Thyroid gland (tissue), 4 donors: ENCODE results near the gene GDPD1. TPM values are rescaled to one million over a fixed set of nuclear protein-coding genes. Genes with fewer than 3 reads are reported as not detected.

Experiments used
- DNase-seq, 2 donors: peaks; one replicate each; pipeline ENCODE4 v3.0.0-alpha.2; 2019
- H3K27ac ChIP-seq, 3 donors: fragments of 200-600 bp; sonication (generic); 1 replicate in 2 of 3; 2 replicates in 1 of 3; pipeline ENCODE4 v1.5.1; 2016 to 2019; ENCODE audit warnings: mild to moderate bottlenecking in 1 of 3, moderate library complexity in 1 of 3
- H3K27me3 ChIP-seq: fragments of 200-600 bp; sonication (generic); one replicate; pipeline ENCODE4 v1.5.1; 2019
- H3K36me3 ChIP-seq, 2 donors: fragments of 200-600 bp; sonication (generic); one replicate each; pipeline ENCODE4 v1.5.1; 2016 to 2019
- H3K4me1 ChIP-seq, 2 donors: fragments of 200-600 bp; sonication (generic); one replicate each; pipeline ENCODE4 v1.5.1; 2017 to 2019
- H3K4me3 ChIP-seq, 3 donors: fragments of 200-600 bp; sonication (generic); replicated peaks in 1 of 3; 1 replicate in 2 of 3; 2 replicates in 1 of 3; pipeline ENCODE4 v1.5.1; 2016; ENCODE audit warnings: mild to moderate bottlenecking in 1 of 3
- H3K9me3 ChIP-seq: fragments of 200-600 bp; sonication (generic); one replicate; pipeline ENCODE4 v1.5.1; 2017
- CTCF ChIP-seq, 6 experiments: fragments of 200-600 bp in 3 of 6; fragments of 450-650 bp in 3 of 6; sonication (generic) in 3 of 6; IDR thresholded peaks; one replicate each; pipeline ENCODE4 v1.5.1; 2016 to 2019; ENCODE audit warnings: antibody characterized with exemption in 6 of 6, mild to moderate bottlenecking in 2 of 6, inconsistent platforms in 1 of 6, moderate library complexity in 1 of 6
- POLR2A ChIP-seq, 2 donors: fragments of 450-650 bp; IDR thresholded peaks; one replicate each; pipeline ENCODE4 v1.6.1; 2017; ENCODE audit warnings: antibody characterized with exemption in 2 of 2, mild to moderate bottlenecking in 2 of 2, moderate library complexity in 1 of 2
- WGBS, 2 donors: methylation state at CpG; one replicate each; pipeline ENCODE4 v1.1.5; 2017; 5-methylcytosine and 5-hydroxymethylcytosine counted together
- intact Hi-C: fragments of 100-400 bp; cut with DNase I; formaldehyde crosslinking; loops from one replicate; pipeline ENCODE4 v1.15.1; 2023
- total RNA-seq, 4 donors: library from RNA; depleted of rRNA; stranded (reverse); fragments of >200 nt; gene quantifications; one replicate each; pipeline ENCODE4 v1.2.3, GENCODE V29; 2016

The GDPD1 gene
- total RNA-seq, 4 donors from 2014 or later, result 1.0 to 3.7 (median 3.5) TPM

- TF ChIP-seq CTCF (IDR thresholded peaks at IDR 0.05), result no peak
- no peak for TF ChIP-seq POLR2A (IDR thresholded peaks at IDR 0.05)
- H3K9me3 ChIP-seq, result no peaks in the 10 kb centered on the region
- no peaks in the 10 kb centered on the region for H3K27me3 ChIP-seq
- H3K36me3 ChIP-seq, result no peaks in the 10 kb centered on the region
- H3K4me1 ChIP-seq, result no peaks in the 10 kb centered on the region
- DNase-seq, result no peak
- 89 to 93% methylated on average over 4 of the region's 4 CpGs for WGBS, 2 donors
- intact Hi-C loops, result no loop called here
- no peak overlapping the region for H3K27ac ChIP-seq
- no peak overlapping the region for H3K4me3 ChIP-seq
Observed at GRCh38 chr17:59277031-59277430, 56.7 kb downstream of the GDPD1 start.

GRCh38 chr17:59278406-59278805 is 58.1 kb downstream of the GDPD1 start:
- TF ChIP-seq POLR2A (IDR thresholded peaks at IDR 0.05), result no peak
- no peak for TF ChIP-seq CTCF (IDR thresholded peaks at IDR 0.05)
- no peaks in the 10 kb centered on the region for H3K27me3 ChIP-seq
- H3K4me1 ChIP-seq, result no peaks in the 10 kb centered on the region
- DNase-seq, result no peak
- no peak overlapping the region for H3K27ac ChIP-seq
- H3K36me3 ChIP-seq, result no peaks in the 10 kb centered on the region
- no peak overlapping the region for H3K4me3 ChIP-seq
- intact Hi-C loops, result no loop called here
- 89% methylated on average over 4 of the region's 4 CpGs for WGBS, 2 donors
- H3K9me3 ChIP-seq, result no peaks in the 10 kb centered on the region

GRCh38 chr17:59284317-59284716 is 64.0 kb downstream of the GDPD1 start:
- Histone ChIP-seq H3K4me1 (peaks cover 0 to 5% of the 10 kb centered on the region in 2 donors), H3K4me3 (no peak overlapping the region), H3K9me3 (no peaks in the 10 kb centered on the region), H3K36me3 (no peaks in the 10 kb centered on the region), H3K27me3 (no peaks in the 10 kb centered on the region), H3K27ac (peak overlapping the region in 1 of 3 donors; percentile 24)
- 38 to 54% methylated on average over 4 of the region's 4 CpGs for WGBS, 2 donors
- intact Hi-C loops, result no loop called here
- TF ChIP-seq POLR2A (IDR thresholded peaks at IDR 0.05) (no peak), CTCF (IDR thresholded peaks at IDR 0.05) (no peak)
- no peak for DNase-seq

GRCh38 chr17:59287452-59287851 is 67.1 kb downstream of the GDPD1 start:
- no peak overlapping the region for H3K4me3 ChIP-seq
- H3K4me1 ChIP-seq, result peaks cover 0 to 8% of the 10 kb centered on the region in 2 donors
- intact Hi-C loops, result no loop called here
- no peaks in the 10 kb centered on the region for H3K27me3 ChIP-seq
- DNase-seq, result no peak
- WGBS, 2 donors, result 67 to 81% methylated on average over 1 of the region's 1 CpG
- H3K9me3 ChIP-seq, result no peaks in the 10 kb centered on the region
- H3K27ac ChIP-seq, result no peak overlapping the region
- H3K36me3 ChIP-seq, result no peaks in the 10 kb centered on the region
- TF ChIP-seq POLR2A (IDR thresholded peaks at IDR 0.05), result no peak
- TF ChIP-seq CTCF (IDR thresholded peaks at IDR 0.05), result no peak

- Histone ChIP-seq H3K36me3 (no peaks in the 10 kb centered on the region), H3K4me1 (peaks cover 0 to 8% of the 10 kb centered on the region in 2 donors), H3K27me3 (no peaks in the 10 kb centered on the region), H3K9me3 (no peaks in the 10 kb centered on the region), H3K4me3 (no peak overlapping the region), H3K27ac (no peak overlapping the region)
- TF ChIP-seq CTCF (IDR thresholded peaks at IDR 0.05), result no peak
- no peak for TF ChIP-seq POLR2A (IDR thresholded peaks at IDR 0.05)
- intact Hi-C loops, result no loop called here
- DNase-seq, result no peak
- 83 to 86% methylated on average over 3 of the region's 3 CpGs for WGBS, 2 donors
Observed at GRCh38 chr17:59287891-59288290, 67.6 kb downstream of the GDPD1 start.
